HG03439 (cell line): ENCODE data around the gene CACFD1.

ENCODE experiments used
- ATAC-seq: cut with Tn5 transposase; IDR thresholded peaks from one replicate; pipeline ENCODE4 v1.9.1; 2021; ENCODE audit warnings: mild to moderate bottlenecking, moderate library complexity; ENCODE audit not compliant: unreplicated experiment

Gene CACFD1

GRCh38 chr9:133459476-133460404 is at the start of gene CACFD1:
Gene CACFD1, plus strand, starts transcription at chr9:133459978. Its CDS starts 89 bp downstream, at chr9:133460067.
- peak; percentile 71 for ATAC-seq

DNA sequence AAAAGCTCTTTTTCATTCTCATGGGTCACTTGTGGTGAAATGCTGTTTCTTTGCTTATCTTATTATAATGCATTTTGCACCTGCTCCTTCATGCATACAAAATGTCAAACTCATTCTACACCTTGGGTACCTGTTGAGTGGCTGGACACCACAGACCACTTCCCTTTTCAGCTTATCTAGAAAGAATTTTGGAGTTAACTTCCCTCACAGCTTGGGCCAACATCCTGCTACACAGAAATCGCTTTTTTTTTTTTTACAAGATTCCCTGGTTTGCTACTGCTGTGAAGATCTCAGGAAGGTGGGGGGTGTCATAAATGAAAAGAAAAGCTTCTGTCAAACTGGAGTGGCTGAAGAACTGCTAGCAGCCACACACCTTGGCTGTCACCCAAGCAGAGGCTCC is 44.6 kb upstream of the CACFD1 start:
- no peak for ATAC-seq

GRCh38 chr9:133417541-133418461 is 42.0 kb upstream of the CACFD1 start, which contains the start of gene REXO4:
Gene REXO4, minus strand, starts transcription at chr9:133418010. Its CDS starts 166 bp downstream, at chr9:133417844.
- ATAC-seq: peak; percentile 65

DNA sequence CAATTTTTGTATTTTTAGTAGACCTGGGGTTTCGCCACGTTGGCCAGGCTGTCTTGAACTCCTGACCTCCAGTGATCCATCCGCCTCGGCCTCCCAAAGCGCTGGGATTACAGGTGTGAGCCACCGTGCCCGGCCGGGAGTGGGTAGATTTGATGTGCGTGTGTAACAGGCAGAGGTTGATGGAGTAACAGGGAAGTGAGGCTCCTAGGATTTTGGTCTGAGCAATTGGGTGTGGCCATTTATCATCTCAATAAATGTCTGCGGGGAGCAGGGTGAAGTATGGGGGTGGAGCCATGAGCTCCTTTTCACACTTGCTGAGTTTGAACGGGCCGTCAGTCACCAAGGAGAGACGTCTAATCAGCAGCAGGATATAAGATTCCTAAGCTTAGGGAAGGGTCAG is 40.8 kb upstream of the CACFD1 start:
- ATAC-seq: no peak

DNA sequence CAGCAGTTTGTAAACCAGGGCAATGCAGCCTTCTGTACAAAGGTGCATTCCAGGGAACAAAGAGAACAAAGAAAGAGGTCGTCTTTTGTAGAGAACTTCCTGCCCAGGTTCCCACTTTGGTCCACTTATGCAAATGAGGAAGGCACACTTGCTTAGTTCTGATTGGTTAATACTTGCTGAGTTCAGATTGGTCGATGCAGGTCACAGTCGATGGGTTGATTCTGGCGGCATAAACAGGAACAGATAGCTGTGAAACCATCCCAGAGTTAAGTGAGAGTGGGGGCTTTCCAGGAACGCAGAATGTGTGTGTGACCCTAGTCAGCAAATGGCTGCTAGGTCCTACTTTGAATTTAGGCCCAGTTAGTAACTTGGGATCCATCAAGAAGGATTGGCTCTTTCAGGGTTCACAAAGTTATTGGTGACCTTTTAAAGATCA is 39.4 kb upstream of the CACFD1 start:
- ATAC-seq: no peak

- no peak for ATAC-seq
These were observed 37.9 kb upstream of the CACFD1 start, which contains the start of gene ADAMTS13 for GRCh38 chr9:133421615-133422542. Gene ADAMTS13, plus strand, starts transcription at chr9:133422367. Its CDS starts 77 bp downstream, at chr9:133422444.

DNA sequence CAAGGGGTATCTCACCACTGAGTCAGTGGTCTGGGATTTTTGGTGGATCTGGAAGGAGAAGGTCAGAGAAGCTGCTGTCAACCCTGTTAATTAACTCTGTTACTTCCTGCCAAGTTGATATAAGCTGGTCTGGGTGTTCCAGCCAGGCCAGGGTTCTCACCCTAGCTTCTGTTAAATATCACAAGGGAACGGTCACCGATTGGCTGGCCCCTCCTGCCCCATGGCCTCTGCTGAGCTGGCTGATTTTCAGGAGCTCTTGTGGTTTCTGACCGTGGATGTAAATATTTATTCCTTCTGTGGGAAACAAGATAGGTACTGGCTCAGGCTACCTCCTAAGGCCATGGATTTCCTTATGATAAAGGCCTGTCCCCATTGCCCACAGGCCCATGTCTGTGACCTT is 36.6 kb upstream of the CACFD1 start:
- no peak for ATAC-seq

DNA sequence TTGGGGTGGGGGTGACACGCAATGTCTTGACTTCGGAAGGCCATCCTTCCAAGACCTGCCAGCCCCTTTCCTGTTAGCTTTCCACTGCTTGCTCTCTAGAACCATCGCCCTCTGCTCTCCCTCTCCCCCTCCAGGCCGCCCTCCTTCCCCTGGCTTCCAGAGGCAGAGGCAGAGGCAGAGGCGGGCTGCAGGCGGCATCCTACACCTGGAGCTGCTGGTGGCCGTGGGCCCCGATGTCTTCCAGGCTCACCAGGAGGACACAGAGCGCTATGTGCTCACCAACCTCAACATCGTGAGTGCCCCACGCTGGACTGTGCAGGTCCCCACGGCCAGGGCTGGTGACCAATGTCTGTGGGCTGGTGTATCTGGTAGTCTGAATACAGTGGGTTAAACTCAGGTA is 35.6 kb upstream of the CACFD1 start:
- ATAC-seq: no peak

GRCh38 chr9:133425049-133425632 is 34.6 kb upstream of the CACFD1 start:
- no peak for ATAC-seq

- ATAC-seq: no peak
These were observed 33.8 kb upstream of the CACFD1 start for GRCh38 chr9:133426011-133426410.

DNA sequence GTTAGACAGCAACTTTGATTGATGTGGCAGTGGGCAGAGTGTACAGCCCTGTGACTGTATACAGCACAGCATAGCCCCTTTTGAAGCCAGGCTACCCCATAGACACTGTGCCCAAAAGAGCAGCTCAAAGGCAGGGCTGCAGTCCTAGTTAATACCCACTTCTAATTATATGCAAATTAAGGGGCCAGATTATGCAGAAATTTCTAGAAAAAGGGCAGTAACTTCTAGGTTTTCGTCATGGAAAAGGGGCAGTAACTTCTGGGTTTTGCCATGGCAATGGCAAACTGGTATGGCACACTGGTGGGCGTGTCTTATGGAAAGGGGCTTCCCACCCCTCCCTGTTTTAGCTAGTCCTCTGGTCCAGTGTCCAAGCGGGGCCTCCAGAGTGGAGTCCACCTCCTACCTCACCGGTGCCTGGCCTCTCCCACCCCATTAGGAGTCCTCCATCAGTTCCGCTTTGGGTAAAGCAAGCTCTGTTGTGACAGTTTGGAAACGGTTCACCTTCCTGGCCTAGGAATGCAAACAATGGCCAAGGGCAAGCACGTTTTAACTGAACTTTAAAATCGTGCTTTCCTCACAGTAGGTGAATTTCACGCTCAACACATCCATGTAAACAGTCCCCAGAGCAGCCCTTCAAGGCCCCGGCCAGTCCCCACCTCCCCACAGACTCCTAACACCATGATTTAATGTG is 32.0 kb upstream of the CACFD1 start:
- ATAC-seq: no peak

DNA sequence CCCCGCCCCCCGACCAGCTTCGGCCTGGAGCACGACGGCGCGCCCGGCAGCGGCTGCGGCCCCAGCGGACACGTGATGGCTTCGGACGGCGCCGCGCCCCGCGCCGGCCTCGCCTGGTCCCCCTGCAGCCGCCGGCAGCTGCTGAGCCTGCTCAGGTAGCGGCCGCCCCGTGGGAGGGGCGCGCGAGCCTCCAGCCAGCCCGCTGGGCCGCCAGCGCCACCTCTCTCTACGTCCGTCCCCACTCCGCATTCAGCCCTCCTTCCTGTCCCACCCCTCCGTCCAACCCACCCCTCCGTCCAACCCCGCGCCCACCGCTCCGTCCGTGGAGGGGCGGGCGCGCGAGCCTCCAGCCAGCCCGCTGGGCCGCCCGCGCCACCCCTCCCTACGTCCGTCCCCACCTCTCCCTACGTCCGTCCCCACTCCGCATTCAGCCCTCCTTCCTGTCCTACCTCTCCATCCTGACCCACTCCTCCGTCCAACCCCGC is 31.1 kb upstream of the CACFD1 start:
- no peak for ATAC-seq

DNA sequence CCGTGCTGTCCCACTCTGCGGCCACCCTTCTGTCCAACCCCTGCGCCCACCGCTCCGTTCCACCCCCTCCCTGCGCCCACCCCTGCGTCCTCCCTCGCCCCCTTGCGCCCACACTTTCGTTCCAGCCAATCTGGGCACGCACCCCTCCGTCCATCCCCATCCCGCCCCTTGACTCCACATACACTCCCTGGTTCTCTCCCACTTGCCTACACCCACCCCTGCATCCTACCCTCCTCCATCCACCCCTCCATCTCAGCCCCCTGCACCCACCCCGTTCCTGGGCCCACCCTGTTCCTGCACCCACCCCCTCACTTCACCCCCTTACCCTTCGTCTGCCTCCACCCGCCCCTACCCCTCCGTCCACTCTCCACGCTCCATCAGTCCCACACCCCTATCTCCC is 30.6 kb upstream of the CACFD1 start:
- no peak for ATAC-seq

DNA sequence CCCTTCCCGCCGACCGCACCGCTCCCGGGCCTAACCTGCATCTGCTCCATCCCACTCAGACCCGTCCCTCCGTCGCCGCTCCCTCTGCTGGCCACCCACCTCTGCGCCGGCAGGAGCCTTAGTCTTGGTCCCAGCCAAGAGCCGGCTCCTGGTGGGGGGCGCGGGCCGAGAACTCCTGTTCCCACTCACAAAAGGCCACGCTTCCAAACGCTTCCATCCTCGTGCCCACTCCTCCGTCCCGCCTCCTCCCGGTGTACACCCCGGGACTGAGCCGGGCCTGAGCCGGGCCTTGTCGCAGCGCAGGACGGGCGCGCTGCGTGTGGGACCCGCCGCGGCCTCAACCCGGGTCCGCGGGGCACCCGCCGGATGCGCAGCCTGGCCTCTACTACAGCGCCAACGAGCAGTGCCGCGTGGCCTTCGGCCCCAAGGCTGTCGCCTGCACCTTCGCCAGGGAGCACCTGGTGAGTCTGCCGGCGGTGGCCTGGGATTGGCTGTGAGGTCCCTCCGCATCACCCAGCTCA is 30.1 kb upstream of the CACFD1 start:
- ATAC-seq: no peak

DNA sequence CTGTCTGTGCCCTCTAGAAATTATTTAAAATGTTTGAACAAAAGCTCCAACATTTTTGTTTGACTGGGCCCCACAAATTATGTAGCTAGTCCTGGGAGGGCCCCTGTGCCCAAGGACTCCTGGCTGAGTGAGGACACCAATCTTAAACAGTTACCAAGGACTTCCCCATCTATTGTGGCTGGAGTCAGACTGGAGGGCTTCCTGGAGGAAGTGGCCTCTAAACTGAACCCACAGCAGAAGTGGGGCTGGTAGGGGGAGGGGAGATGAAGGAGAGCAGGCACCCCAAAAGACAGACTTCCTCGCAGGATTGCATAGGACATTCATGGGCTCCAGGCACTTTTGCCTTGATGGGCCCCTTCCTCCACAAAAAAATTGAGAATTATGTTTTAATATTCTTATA is 29.5 kb upstream of the CACFD1 start:
- no peak for ATAC-seq

DNA sequence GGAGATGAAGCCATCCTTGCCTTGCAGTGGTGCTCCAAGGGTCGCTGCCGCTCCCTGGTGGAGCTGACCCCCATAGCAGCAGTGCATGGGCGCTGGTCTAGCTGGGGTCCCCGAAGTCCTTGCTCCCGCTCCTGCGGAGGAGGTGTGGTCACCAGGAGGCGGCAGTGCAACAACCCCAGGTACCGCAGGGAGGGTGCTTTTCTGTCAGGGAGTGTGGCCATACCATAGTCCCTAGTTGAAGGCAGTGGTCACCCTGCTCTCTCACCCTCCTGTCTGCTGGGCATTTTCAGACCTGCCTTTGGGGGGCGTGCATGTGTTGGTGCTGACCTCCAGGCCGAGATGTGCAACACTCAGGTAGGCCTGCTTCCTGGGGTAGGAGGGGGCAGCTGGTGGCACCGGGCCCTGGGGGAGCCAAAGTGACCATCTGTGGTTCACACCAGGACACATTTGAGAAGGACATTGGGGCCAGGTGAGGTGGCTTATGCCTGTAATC is 26.4 kb upstream of the CACFD1 start:
- no peak for ATAC-seq

- no peak for ATAC-seq
These were observed 23.1 kb upstream of the CACFD1 start for GRCh38 chr9:133436681-133437080.

DNA sequence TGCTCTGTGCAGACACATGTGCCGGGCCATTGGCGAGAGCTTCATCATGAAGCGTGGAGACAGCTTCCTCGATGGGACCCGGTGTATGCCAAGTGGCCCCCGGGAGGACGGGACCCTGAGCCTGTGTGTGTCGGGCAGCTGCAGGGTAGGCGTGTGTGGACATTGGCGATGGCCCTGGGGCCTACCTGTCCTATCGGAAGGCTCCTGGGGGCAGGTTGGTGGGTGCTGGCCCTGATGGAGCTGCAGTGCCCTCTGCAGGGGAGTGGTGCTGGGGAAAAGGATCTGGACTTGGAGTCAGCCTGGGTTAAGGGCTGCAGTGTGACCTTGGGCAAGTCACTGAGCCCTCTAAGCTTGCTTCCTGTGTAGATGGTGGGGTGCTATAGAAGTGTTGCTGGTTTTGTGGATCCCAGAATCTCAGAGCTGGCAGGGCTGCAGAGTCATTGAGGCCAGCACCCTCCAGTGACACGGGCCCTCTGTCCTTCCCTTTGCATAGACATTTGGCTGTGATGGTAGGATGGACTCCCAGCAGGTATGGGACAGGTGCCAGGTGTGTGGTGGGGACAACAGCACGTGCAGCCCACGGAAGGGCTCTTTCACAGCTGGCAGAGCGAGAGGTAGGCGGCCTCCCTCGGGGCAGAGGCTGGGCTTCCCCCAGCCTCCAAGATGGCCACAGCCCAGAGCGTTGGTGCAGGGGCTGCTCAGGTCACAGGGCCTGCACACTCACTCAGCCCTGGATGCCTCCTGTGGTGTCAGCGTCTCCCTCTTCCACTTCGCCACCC is 21.8 kb upstream of the CACFD1 start:
- ATAC-seq: no peak
